Cardiac muscle cell (in vitro differentiated cells and primary cell): ENCODE measurements around the gene NBPF1. TPM values are rescaled to one million over a fixed set of nuclear protein-coding genes. Genes with fewer than 3 reads are reported as not detected.
"Not testable (repeated sequence)": the region's sequence is repeated elsewhere in the genome, so short reads cannot be mapped to it uniquely, and the experiment has no call there.

Source experiments
- DNase-seq, 2 donors: peaks; one replicate each; pipeline versions ENCODE4 v3.0.0 to v3.0.0-alpha.2; 2010 to 2017; ENCODE audit warnings: low read depth in 1 of 2, low spot score in 1 of 2
- H3K27ac ChIP-seq: fragments of 200-600 bp; sonication (generic); 2 replicates; pipeline ENCODE4 v1.5.1; 2016
- H3K27me3 ChIP-seq: fragments of 200-600 bp; sonication (generic); 2 replicates; pipeline ENCODE4 v1.6.0; 2016; ENCODE audit warnings: control low read depth
- H3K36me3 ChIP-seq: fragments of 200-600 bp; sonication (generic); 2 replicates; pipeline ENCODE4 v1.5.1; 2016; ENCODE audit warnings: control low read depth
- H3K4me1 ChIP-seq: fragments of 200-600 bp; sonication (generic); 2 replicates; pipeline ENCODE4 v1.8.1; 2017; ENCODE audit warnings: low read depth, mild to moderate bottlenecking, mixed run types
- H3K4me3 ChIP-seq: fragments of 200-600 bp; sonication (generic); 2 replicates; pipeline ENCODE4 v1.5.1; 2016; ENCODE audit warnings: mild to moderate bottlenecking
- H3K9me3 ChIP-seq: fragments of 200-600 bp; sonication (generic); 2 replicates; pipeline ENCODE4 v1.5.1; 2017; ENCODE audit warnings: low read depth, mild to moderate bottlenecking, control low read depth
- CTCF ChIP-seq: IDR thresholded peaks from 2 replicates; pipeline ENCODE4 v1.5.1; 2012; ENCODE audit warnings: low read depth, mild to moderate bottlenecking, low read length
- polyA plus RNA-seq: library from polyadenylated mRNA; unstranded; fragments of >200 nt; fragmentation: Nextera tagmentation; extraction: Ambion mirVana; gene quantifications from 2 replicates; pipeline ENCODE4 v1.2.1, GENCODE V29; 2016
- total RNA-seq: library from RNA; depleted of rRNA; stranded (reverse); fragments of >200 nt; gene quantifications from 2 replicates; pipeline ENCODE4 v1.2.3, GENCODE V29; 2016

Gene NBPF1
- 32.7 and 42.8 TPM in 2 replicates for total RNA-seq
- 52.1 and 57.6 TPM in 2 replicates for polyA plus RNA-seq

- peak within 1 kb of the TSS; percentile 47 for H3K27ac ChIP-seq
- TF ChIP-seq CTCF: no peak
- H3K4me1 ChIP-seq: peaks cover 14% of the 10 kb centered on the region
- no peaks in the 10 kb centered on the region for H3K9me3 ChIP-seq
- peaks cover 7% of the 10 kb centered on the region for H3K36me3 ChIP-seq
- peak within 1 kb of the TSS; percentile 31 for H3K4me3 ChIP-seq
- DNase-seq: peak; percentile 96 to 100
- H3K27me3 ChIP-seq: peaks cover 5% of the 10 kb centered on the region
Measured at GRCh38 chr1:16613185-16614147, at the start of gene NBPF1. TSS of gene NBPF1 (minus strand) at chr1:16613564.

- DNase-seq, H3K4me1 ChIP-seq, H3K36me3 ChIP-seq, H3K27me3 ChIP-seq, H3K9me3 ChIP-seq, H3K4me3 ChIP-seq, H3K27ac ChIP-seq: not testable (repeated sequence)
Measured at GRCh38 chr1:16658234-16658633, 44.9 kb upstream of the NBPF1 start.

GRCh38 chr1:16656981-16657683, 43.8 kb upstream of the NBPF1 start:
- not testable (repeated sequence) for H3K36me3 ChIP-seq

GRCh38 chr1:16656574-16656973, 43.2 kb upstream of the NBPF1 start:
- not testable (repeated sequence) for DNase-seq, H3K36me3 ChIP-seq, H3K9me3 ChIP-seq, H3K27ac ChIP-seq, H3K4me1 ChIP-seq, H3K4me3 ChIP-seq, H3K27me3 ChIP-seq

More at GRCh38 chr1:16656981-16657683, 43.8 kb upstream of the NBPF1 start:
- H3K4me1 ChIP-seq, H3K4me3 ChIP-seq, H3K27me3 ChIP-seq, DNase-seq, H3K27ac ChIP-seq, H3K9me3 ChIP-seq: not testable (repeated sequence)

- H3K4me3 ChIP-seq, H3K36me3 ChIP-seq, H3K4me1 ChIP-seq, H3K27ac ChIP-seq, DNase-seq, H3K9me3 ChIP-seq: not testable (repeated sequence)
- peaks cover 13% of the 10 kb centered on the region for H3K27me3 ChIP-seq
Measured at GRCh38 chr1:16651560-16651959, 38.2 kb upstream of the NBPF1 start.

GRCh38 chr1:16649960-16650359, 36.6 kb upstream of the NBPF1 start:
- not testable (repeated sequence) for DNase-seq, H3K4me1 ChIP-seq, H3K36me3 ChIP-seq, H3K9me3 ChIP-seq, H3K4me3 ChIP-seq, H3K27ac ChIP-seq
- peaks cover 13% of the 10 kb centered on the region for H3K27me3 ChIP-seq

- H3K36me3 ChIP-seq, H3K27ac ChIP-seq, H3K4me3 ChIP-seq, H3K9me3 ChIP-seq, H3K4me1 ChIP-seq, DNase-seq: not testable (repeated sequence)
- H3K27me3 ChIP-seq: peaks cover 13% of the 10 kb centered on the region
Measured at GRCh38 chr1:16649390-16649789, 36.0 kb upstream of the NBPF1 start.

- DNase-seq, H3K36me3 ChIP-seq, H3K4me1 ChIP-seq, H3K27ac ChIP-seq, H3K9me3 ChIP-seq, H3K4me3 ChIP-seq: not testable (repeated sequence)
- peaks cover 13% of the 10 kb centered on the region for H3K27me3 ChIP-seq
Measured at GRCh38 chr1:16648756-16649155, 35.4 kb upstream of the NBPF1 start.

- H3K27ac ChIP-seq, H3K36me3 ChIP-seq, DNase-seq, H3K4me3 ChIP-seq, H3K9me3 ChIP-seq: not testable (repeated sequence)
- Histone ChIP-seq H3K4me1 (peaks cover 12% of the 10 kb centered on the region), H3K27me3 (peaks cover 13% of the 10 kb centered on the region)
Measured at GRCh38 chr1:16648250-16648649, 34.9 kb upstream of the NBPF1 start.

GRCh38 chr1:16647179-16648176, 34.1 kb upstream of the NBPF1 start:
- H3K27ac ChIP-seq, H3K9me3 ChIP-seq, H3K4me3 ChIP-seq, DNase-seq, H3K36me3 ChIP-seq: not testable (repeated sequence)
- Histone ChIP-seq H3K4me1 (peaks cover 16% of the 10 kb centered on the region), H3K27me3 (peaks cover 13% of the 10 kb centered on the region)

GRCh38 chr1:16646716-16647115, 33.4 kb upstream of the NBPF1 start:
- Histone ChIP-seq H3K4me1 (peaks cover 16% of the 10 kb centered on the region), H3K27me3 (peaks cover 13% of the 10 kb centered on the region)
- H3K4me3 ChIP-seq, H3K27ac ChIP-seq, H3K36me3 ChIP-seq, DNase-seq, H3K9me3 ChIP-seq: not testable (repeated sequence)

GRCh38 chr1:16646061-16646664, 32.8 kb upstream of the NBPF1 start:
- not testable (repeated sequence) for DNase-seq, H3K4me3 ChIP-seq, H3K9me3 ChIP-seq, H3K27ac ChIP-seq, H3K36me3 ChIP-seq
- Histone ChIP-seq H3K4me1 (peaks cover 16% of the 10 kb centered on the region), H3K27me3 (peaks cover 13% of the 10 kb centered on the region)
